Measurements from ENCODE around the gene KAT2B.

DNA sequence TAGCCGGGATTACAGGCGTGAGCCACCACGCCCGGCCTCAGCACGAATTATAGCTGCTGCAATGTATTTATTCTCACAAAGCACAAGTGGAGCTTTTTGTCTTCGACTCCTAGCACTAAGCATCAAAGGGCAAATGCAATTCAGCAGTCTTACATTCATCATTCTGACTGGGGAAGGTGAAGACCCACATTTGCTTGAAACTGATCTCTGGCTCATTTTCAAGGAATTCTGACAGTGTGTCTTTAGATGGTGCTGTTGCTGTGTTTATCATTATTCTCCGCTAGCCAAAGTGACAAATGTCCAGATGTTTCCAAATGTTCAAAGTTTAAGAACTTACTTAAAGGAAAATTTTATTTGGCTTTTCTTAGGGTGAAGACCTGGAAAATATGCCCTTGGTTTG, 89.9 kb downstream of the KAT2B start:
- TF ChIP-seq, protein P1, sequence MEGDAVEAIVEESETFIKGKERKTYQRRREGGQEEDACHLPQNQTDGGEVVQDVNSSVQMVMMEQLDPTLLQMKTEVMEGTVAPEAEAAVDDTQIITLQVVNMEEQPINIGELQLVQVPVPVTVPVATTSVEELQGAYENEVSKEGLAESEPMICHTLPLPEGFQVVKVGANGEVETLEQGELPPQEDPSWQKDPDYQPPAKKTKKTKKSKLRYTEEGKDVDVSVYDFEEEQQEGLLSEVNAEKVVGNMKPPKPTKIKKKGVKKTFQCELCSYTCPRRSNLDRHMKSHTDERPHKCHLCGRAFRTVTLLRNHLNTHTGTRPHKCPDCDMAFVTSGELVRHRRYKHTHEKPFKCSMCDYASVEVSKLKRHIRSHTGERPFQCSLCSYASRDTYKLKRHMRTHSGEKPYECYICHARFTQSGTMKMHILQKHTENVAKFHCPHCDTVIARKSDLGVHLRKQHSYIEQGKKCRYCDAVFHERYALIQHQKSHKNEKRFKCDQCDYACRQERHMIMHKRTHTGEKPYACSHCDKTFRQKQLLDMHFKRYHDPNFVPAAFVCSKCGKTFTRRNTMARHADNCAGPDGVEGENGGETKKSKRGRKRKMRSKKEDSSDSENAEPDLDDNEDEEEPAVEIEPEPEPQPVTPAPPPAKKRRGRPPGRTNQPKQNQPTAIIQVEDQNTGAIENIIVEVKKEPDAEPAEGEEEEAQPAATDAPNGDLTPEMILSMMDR (IDR thresholded peaks at IDR 0.05) = no peak
- no peak for TF ChIP-seq POLR2A (IDR thresholded peaks at IDR 0.05)
